Measurements from ENCODE around the gene EMCN. TPM values are rescaled to one million over a fixed set of nuclear protein-coding genes. Genes with fewer than 3 reads are reported as not detected.
"Not testable (repeated sequence)": the region's sequence is repeated elsewhere in the genome, so short reads cannot be mapped to it uniquely, and the experiment has no call there.

The EMCN gene
- total RNA-seq, 1 experiment from 2014 or later = 0.30 TPM

GRCh38 chr4:100380401-100380800, 137.4 kb downstream of the EMCN start:
- H3K36me3 ChIP-seq; H3K9me3 ChIP-seq (replicated peaks); DNase-seq: not testable (repeated sequence)

GRCh38 chr4:100379583-100380105, 138.2 kb downstream of the EMCN start:
- H3K4me1 ChIP-seq = no peaks in the 10 kb centered on the region
- no peak for DNase-seq
- no peaks in the 10 kb centered on the region for H3K27me3 ChIP-seq
- no peak overlapping the region for H3K4me3 ChIP-seq
- no peaks in the 10 kb centered on the region for H3K36me3 ChIP-seq
- no peaks in the 10 kb centered on the region for H3K9me3 ChIP-seq (replicated peaks)
- H3K27ac ChIP-seq = no peak overlapping the region

More at GRCh38 chr4:100380401-100380800, 137.4 kb downstream of the EMCN start:
- H3K4me1 ChIP-seq, H3K4me3 ChIP-seq, H3K27ac ChIP-seq, H3K27me3 ChIP-seq: not testable (repeated sequence)

- Histone ChIP-seq H3K27ac (no peak overlapping the region), H3K27me3 (no peaks in the 10 kb centered on the region), H3K9me3 (replicated peaks) (no peaks in the 10 kb centered on the region), H3K36me3 (no peaks in the 10 kb centered on the region), H3K4me3 (no peak overlapping the region), H3K4me1 (no peaks in the 10 kb centered on the region)
- peak in 1 of 2 experiments; percentile 29 for DNase-seq
Measured at GRCh38 chr4:100372432-100372831, 145.4 kb downstream of the EMCN start.

GRCh38 chr4:100369871-100370270, 148.0 kb downstream of the EMCN start:
- Histone ChIP-seq H3K4me1 (no peaks in the 10 kb centered on the region), H3K36me3 (no peaks in the 10 kb centered on the region), H3K27ac (no peak overlapping the region), H3K9me3 (replicated peaks) (no peaks in the 10 kb centered on the region), H3K27me3 (no peaks in the 10 kb centered on the region), H3K4me3 (no peak overlapping the region)
- DNase-seq = no peak

GRCh38 chr4:100367451-100367850, 150.4 kb downstream of the EMCN start:
- Histone ChIP-seq H3K27ac (no peak overlapping the region), H3K9me3 (replicated peaks) (no peaks in the 10 kb centered on the region), H3K36me3 (no peaks in the 10 kb centered on the region), H3K4me3 (no peak overlapping the region), H3K4me1 (no peaks in the 10 kb centered on the region), H3K27me3 (no peaks in the 10 kb centered on the region)
- DNase-seq = no peak

GRCh38 chr4:100366213-100366612, 151.6 kb downstream of the EMCN start:
- Histone ChIP-seq H3K4me1 (no peaks in the 10 kb centered on the region), H3K27ac (no peak overlapping the region), H3K4me3 (no peak overlapping the region), H3K36me3 (no peaks in the 10 kb centered on the region), H3K9me3 (replicated peaks) (no peaks in the 10 kb centered on the region), H3K27me3 (no peaks in the 10 kb centered on the region)
- peak in 1 of 2 experiments; percentile 5 for DNase-seq

GRCh38 chr4:100362366-100362765, 155.5 kb downstream of the EMCN start:
- no peak overlapping the region for H3K27ac ChIP-seq
- DNase-seq = no peak
- no peak overlapping the region for H3K4me3 ChIP-seq
- no peaks in the 10 kb centered on the region for H3K27me3 ChIP-seq
- no peaks in the 10 kb centered on the region for H3K4me1 ChIP-seq
- H3K9me3 ChIP-seq (replicated peaks) = peaks cover 3% of the 10 kb centered on the region; the same call in 1 of the 2 replicates
- no peaks in the 10 kb centered on the region for H3K36me3 ChIP-seq

GRCh38 chr4:100361336-100361735, 156.5 kb downstream of the EMCN start:
- Histone ChIP-seq H3K9me3 (replicated peaks) (peaks cover 8% of the 10 kb centered on the region; the same call in 1 of the 2 replicates), H3K27me3 (no peaks in the 10 kb centered on the region), H3K27ac (no peak overlapping the region), H3K36me3 (no peaks in the 10 kb centered on the region), H3K4me1 (no peaks in the 10 kb centered on the region), H3K4me3 (no peak overlapping the region)
- no peak for DNase-seq

GRCh38 chr4:100360211-100360610, 157.6 kb downstream of the EMCN start:
- no peak overlapping the region for H3K27ac ChIP-seq
- H3K4me3 ChIP-seq = no peak overlapping the region
- H3K36me3 ChIP-seq = no peaks in the 10 kb centered on the region
- H3K9me3 ChIP-seq (replicated peaks) = peaks cover 8% of the 10 kb centered on the region; the same call in 1 of the 2 replicates
- no peaks in the 10 kb centered on the region for H3K27me3 ChIP-seq
- no peaks in the 10 kb centered on the region for H3K4me1 ChIP-seq
- DNase-seq = no peak

- Histone ChIP-seq H3K4me1 (no peaks in the 10 kb centered on the region), H3K27ac (no peak overlapping the region), H3K36me3 (no peaks in the 10 kb centered on the region), H3K27me3 (no peaks in the 10 kb centered on the region), H3K4me3 (no peak overlapping the region), H3K9me3 (replicated peaks) (peaks cover 8% of the 10 kb centered on the region; the same call in 1 of the 2 replicates)
- no peak for DNase-seq
Measured at GRCh38 chr4:100359441-100359840, 158.4 kb downstream of the EMCN start.

- H3K27me3 ChIP-seq = no peaks in the 10 kb centered on the region
- DNase-seq = no peak
- H3K4me3 ChIP-seq = no peak overlapping the region
- no peaks in the 10 kb centered on the region for H3K36me3 ChIP-seq
- H3K27ac ChIP-seq = no peak overlapping the region
- no peaks in the 10 kb centered on the region for H3K4me1 ChIP-seq
- peaks cover 8% of the 10 kb centered on the region; the same call in 1 of the 2 replicates for H3K9me3 ChIP-seq (replicated peaks)
Measured at GRCh38 chr4:100357542-100357941, 160.3 kb downstream of the EMCN start.

- Histone ChIP-seq H3K27me3 (no peaks in the 10 kb centered on the region), H3K4me1 (no peaks in the 10 kb centered on the region), H3K27ac (no peak overlapping the region), H3K36me3 (no peaks in the 10 kb centered on the region), H3K9me3 (replicated peaks) (peaks cover 8% of the 10 kb centered on the region; the same call in 1 of the 2 replicates), H3K4me3 (no peak overlapping the region)
- peak in 1 of 2 experiments; percentile 2 for DNase-seq
Measured at GRCh38 chr4:100356172-100356571, 161.7 kb downstream of the EMCN start.

GRCh38 chr4:100352352-100352751, 165.5 kb downstream of the EMCN start:
- H3K4me1 ChIP-seq; H3K27ac ChIP-seq; H3K9me3 ChIP-seq (replicated peaks); H3K27me3 ChIP-seq; H3K36me3 ChIP-seq; H3K4me3 ChIP-seq; DNase-seq: not testable (repeated sequence)

- H3K27ac ChIP-seq = no peak overlapping the region
- DNase-seq = peak; percentile 9 to 13
Measured at GRCh38 chr4:100348473-100348872, 169.3 kb downstream of the EMCN start.

GRCh38 chr4:100347241-100347640, 170.6 kb downstream of the EMCN start:
- H3K27ac ChIP-seq = no peak overlapping the region
- H3K36me3 ChIP-seq = no peaks in the 10 kb centered on the region
- no peak for DNase-seq

More at GRCh38 chr4:100348473-100348872, 169.3 kb downstream of the EMCN start:
- Histone ChIP-seq H3K4me1 (no peaks in the 10 kb centered on the region), H3K4me3 (no peak overlapping the region), H3K27me3 (no peaks in the 10 kb centered on the region), H3K36me3 (no peaks in the 10 kb centered on the region), H3K9me3 (replicated peaks) (no peaks in the 10 kb centered on the region)

GRCh38 chr4:100345585-100345984, 172.2 kb downstream of the EMCN start:
- H3K36me3 ChIP-seq = no peaks in the 10 kb centered on the region
- no peak overlapping the region for H3K27ac ChIP-seq
- no peaks in the 10 kb centered on the region for H3K27me3 ChIP-seq
- no peaks in the 10 kb centered on the region for H3K4me1 ChIP-seq
- no peak overlapping the region for H3K4me3 ChIP-seq
- DNase-seq = no peak
- no peaks in the 10 kb centered on the region for H3K9me3 ChIP-seq (replicated peaks)

More at GRCh38 chr4:100347241-100347640, 170.6 kb downstream of the EMCN start:
- no peak overlapping the region for H3K4me3 ChIP-seq
- H3K9me3 ChIP-seq (replicated peaks) = no peaks in the 10 kb centered on the region
- H3K4me1 ChIP-seq = no peaks in the 10 kb centered on the region
- H3K27me3 ChIP-seq = no peaks in the 10 kb centered on the region
